ENCODE results near the gene ZNF292.

ZNF292 gene

DNA sequence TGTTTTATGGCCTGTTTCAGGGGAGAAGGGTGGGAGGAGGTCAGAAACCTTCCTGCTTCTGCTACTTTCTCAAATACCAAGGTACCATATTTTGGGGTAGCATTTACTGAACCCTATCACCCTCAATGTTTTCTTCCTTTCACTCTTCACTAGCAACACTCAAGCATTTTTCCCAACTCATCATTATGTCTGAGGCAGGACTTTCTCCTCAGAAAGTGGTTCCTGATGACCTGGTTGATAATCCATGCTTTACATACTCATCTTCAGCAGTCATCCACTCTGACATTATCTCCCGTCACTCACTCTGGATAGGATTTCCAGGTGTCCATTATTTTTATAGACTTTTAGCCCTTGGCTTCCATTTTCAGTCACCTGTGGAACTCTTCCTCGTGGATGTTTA, 21.1 kb downstream of the ZNF292 start:
- TF ChIP-seq, protein P1, sequence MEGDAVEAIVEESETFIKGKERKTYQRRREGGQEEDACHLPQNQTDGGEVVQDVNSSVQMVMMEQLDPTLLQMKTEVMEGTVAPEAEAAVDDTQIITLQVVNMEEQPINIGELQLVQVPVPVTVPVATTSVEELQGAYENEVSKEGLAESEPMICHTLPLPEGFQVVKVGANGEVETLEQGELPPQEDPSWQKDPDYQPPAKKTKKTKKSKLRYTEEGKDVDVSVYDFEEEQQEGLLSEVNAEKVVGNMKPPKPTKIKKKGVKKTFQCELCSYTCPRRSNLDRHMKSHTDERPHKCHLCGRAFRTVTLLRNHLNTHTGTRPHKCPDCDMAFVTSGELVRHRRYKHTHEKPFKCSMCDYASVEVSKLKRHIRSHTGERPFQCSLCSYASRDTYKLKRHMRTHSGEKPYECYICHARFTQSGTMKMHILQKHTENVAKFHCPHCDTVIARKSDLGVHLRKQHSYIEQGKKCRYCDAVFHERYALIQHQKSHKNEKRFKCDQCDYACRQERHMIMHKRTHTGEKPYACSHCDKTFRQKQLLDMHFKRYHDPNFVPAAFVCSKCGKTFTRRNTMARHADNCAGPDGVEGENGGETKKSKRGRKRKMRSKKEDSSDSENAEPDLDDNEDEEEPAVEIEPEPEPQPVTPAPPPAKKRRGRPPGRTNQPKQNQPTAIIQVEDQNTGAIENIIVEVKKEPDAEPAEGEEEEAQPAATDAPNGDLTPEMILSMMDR (IDR thresholded peaks at IDR 0.05; ENCODE audit: insufficient read depth, missing control alignments), result no peak
- no peak for DNase-seq (ENCODE audit: insufficient read length, low spot score)
- FAIRE-seq, result no peak

DNA sequence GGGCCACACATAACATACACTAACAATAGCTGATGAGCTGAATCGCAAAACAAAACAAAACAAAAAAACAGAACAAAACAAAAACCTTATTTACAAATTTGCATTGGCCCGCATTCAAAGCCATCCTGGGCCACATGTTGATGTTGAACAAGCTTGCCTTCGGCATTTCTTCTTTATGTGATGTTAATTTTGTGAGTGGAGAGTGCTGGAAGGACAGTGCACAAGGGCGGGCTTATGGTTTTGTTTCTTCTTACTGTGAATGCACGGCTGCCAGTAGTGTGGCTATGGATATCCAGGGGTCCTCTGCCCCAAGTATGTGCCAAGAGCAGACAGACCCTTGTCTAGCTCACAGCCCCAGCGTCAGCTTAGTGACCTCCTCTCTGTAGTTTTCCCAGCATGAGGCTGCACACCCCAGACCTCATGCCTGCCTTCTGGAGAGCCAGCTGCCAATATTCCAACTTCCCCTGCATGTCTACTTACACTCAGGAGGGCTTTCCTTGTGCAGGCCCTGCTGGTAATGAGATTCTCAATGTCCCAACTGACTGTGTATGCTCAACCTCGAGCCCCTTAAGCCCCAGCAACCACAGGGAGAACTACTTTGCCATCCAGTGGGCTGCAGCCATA, 24.9 kb downstream of the ZNF292 start:
- TF ChIP-seq, protein P1 (IDR thresholded peaks at IDR 0.05; ENCODE audit: insufficient read depth, missing control alignments), result no peak
- no peak for DNase-seq (ENCODE audit: insufficient read length, low spot score)
- no peak for FAIRE-seq

DNA sequence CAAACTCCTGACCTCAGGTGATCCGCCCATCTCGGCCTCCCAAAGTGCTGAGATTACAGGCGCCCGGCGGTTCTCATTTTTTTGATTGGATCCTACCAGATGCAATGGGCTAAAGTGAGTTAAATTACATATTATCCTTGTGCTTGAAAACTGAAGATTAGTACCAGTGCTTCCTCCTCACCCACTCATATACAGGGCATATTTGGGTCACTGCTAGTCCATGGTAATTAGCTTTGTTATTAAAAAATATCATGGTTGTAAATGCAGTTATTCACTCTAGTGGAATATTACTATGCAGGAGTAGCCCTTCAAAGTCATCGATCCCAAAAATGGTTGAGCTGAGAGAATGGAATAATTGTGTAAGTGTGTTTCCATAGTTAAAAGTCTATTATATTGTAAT, 26.5 kb downstream of the ZNF292 start:
- TF ChIP-seq, protein P1 (IDR thresholded peaks at IDR 0.05; ENCODE audit: insufficient read depth, missing control alignments), result no peak
- DNase-seq (ENCODE audit: insufficient read length, low spot score), result no peak
- no peak for FAIRE-seq

DNA sequence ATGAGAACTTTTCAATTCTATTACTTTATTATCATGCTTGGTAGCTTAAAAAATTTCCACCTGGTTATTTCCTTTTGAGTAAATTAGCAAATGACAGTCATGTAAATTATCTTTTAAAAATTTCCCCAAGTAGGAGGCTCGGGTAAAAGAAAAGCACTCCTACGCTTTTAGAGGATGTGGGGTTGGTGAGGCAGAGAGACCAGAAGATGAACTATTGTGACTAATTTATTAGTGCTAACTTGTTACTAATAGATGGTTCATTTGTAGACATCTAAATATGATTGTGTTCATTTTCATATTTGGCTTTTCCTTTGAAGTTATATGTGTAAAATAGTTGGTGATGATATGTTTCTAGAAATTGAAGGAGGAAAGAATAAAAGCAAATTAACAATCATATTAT, 27.0 kb downstream of the ZNF292 start:
- TF ChIP-seq, protein P1 (IDR thresholded peaks at IDR 0.05; ENCODE audit: insufficient read depth, missing control alignments), result no peak
- DNase-seq (ENCODE audit: insufficient read length, low spot score) (no peak), FAIRE-seq (no peak)

DNA sequence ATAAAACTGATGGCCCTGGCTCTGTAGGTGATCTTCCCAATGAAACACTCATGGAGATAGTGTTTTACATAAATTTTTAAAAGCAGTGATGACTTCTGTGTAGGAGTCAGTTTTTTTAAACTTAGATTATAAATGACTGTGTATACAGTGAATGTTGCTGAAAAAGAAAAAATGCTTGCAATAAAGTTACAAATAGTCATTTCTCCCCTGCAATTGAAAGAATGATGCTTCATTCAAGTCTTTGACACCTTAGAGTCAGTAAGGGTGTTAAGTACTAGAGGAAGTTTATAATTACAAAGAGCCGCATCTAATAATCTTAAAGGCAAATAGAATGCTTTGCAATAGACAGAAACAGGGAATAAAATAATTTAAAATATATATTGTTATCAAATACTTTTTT, 27.6 kb downstream of the ZNF292 start:
- FAIRE-seq (no peak), DNase-seq (ENCODE audit: insufficient read length, low spot score) (no peak)
- TF ChIP-seq, protein P1 (IDR thresholded peaks at IDR 0.05; ENCODE audit: insufficient read depth, missing control alignments), result no peak

DNA sequence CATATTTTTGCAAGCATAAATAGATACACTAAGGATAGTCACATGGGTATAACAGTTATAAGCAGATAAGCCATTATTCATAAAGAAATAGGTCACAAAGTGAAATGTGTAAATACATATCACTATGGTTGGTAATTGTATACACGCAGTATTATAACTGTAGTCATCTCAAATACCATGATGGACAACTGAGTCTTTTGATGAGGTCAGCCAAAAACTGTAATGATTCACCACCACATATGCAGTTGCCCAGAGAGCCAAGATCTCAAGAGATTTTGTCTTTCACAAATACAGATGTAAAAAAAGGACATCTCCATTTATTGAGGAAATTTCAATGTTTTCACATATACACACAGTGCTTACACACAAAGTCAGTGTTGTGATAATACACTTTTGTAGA, 28.3 kb downstream of the ZNF292 start:
- FAIRE-seq (no peak), DNase-seq (ENCODE audit: insufficient read length, low spot score) (no peak)
- TF ChIP-seq, protein P1 (IDR thresholded peaks at IDR 0.05; ENCODE audit: insufficient read depth, missing control alignments), result no peak

DNA sequence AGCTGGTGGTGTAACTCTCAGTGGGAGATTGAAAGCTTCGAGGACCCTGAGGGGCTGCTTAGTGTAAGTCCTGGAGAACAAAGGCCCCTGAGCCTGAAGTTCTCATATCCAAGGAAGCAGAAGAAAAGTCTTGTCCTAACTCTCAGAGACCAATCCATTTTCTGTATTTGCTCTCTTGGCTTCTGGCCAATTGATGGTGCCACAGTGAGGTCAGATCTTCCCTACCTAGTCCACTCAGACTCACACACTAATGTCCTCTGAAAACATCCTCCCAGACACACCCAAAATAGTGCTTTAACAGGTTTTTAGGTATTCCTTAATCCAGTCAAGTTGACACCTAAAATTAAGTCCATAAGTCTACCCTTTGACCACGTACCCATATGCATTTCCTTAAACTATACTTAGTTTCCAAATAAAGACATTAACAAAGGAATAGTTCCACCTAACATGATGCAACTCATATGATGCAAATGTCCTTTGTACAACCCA, 29.4 kb downstream of the ZNF292 start:
- FAIRE-seq (no peak), DNase-seq (ENCODE audit: insufficient read length, low spot score) (no peak)
- TF ChIP-seq, protein P1 (IDR thresholded peaks at IDR 0.05; ENCODE audit: insufficient read depth, missing control alignments), result no peak

Data from D721Med (cell line).